Measurements from ENCODE around the gene CA10.

DNA sequence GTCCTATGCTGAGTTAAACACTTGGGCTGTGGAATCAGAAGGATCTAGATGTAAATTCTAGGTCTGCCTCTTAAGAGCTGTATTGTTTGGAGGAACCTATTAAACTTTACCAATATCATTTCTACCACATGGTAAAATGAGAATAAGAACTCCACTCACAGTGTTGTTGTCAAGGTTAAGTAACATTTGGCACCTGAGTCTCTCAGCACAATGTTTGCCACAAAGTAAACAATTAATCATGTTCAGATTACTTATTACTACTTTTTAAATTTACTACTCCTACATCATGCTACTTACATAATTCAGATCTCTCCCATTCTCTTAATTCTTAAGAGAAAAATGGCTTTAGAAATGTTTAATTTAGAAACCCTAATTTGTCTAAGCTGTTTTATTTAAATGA lies 305.9 kb downstream of the CA10 start:
- TF ChIP-seq POLR2A (IDR thresholded peaks at IDR 0.05; ENCODE audit: low read depth, low read length) = no peak
- no peak for TF ChIP-seq POLR2AphosphoS5 (IDR thresholded peaks at IDR 0.05; ENCODE audit: low read depth, low read length)
- no peak for TF ChIP-seq TAF1 (IDR thresholded peaks at IDR 0.05; ENCODE audit: borderline replicate concordance, low read depth, low read length)
